NB4 (cell line): ENCODE data around the gene MGLL.

Experiments
- CTCF ChIP-seq: IDR thresholded peaks from one replicate; pipeline ENCODE4 v1.5.1; 2012; ENCODE audit warnings: low read depth, low read length
- MAX ChIP-seq: IDR thresholded peaks from 2 replicates; pipeline ENCODE4 v1.6.1; 2011; ENCODE audit warnings: low read depth, low read length
- POLR2A ChIP-seq: IDR thresholded peaks from 2 replicates; pipeline ENCODE4 v1.6.1; 2011; ENCODE audit warnings: mild to moderate bottlenecking; ENCODE audit not compliant: insufficient read length; ENCODE audit errors: extremely low read depth

GRCh38 chr3:127820221-127820825, 2.0 kb downstream of the MGLL start:
- TF ChIP-seq CTCF (no peak), POLR2A (no peak), MAX (no peak)
